Skeletal muscle cell (primary cell): ENCODE measurements around the gene HDAC3.

ENCODE experiments used
- DNase-seq: peaks from one replicate; pipeline ENCODE4 v3.0.0-alpha.2; 2010; ENCODE audit warnings: low read depth
- H3K4me3 ChIP-seq: 2 replicates; pipeline ENCODE4 v1.5.1; 2011; ENCODE audit warnings: low read depth, mild to moderate bottlenecking, control low read depth, low read length, moderate library complexity

Gene HDAC3

DNA sequence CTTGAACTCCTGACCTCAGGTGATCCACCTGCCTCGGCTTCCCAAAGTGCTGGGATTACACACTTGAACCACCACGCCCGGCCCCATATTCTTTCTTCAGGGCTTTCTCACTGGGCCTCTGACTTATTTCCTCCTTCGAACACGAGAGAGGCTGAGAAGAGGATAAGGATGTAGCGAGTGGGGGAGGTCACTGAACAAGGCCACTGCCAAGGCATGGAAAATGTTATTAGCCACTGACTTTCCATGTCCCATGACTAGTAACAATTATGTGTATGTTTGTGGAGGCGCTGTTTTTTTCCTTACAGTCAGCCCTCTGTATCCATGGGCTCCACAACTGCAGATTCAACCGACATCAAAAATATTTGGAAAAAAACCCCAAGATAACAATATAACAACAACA, 26.9 kb upstream of the HDAC3 start:
- no peak for DNase-seq
- no peak overlapping the region for H3K4me3 ChIP-seq

GRCh38 chr5:141662028-141662427, 25.4 kb upstream of the HDAC3 start:
- DNase-seq, result no peak
- no peak overlapping the region for H3K4me3 ChIP-seq

GRCh38 chr5:141657937-141658545, 21.4 kb upstream of the HDAC3 start:
- DNase-seq, result peak; percentile 93
- H3K4me3 ChIP-seq, result no peak overlapping the region

DNA sequence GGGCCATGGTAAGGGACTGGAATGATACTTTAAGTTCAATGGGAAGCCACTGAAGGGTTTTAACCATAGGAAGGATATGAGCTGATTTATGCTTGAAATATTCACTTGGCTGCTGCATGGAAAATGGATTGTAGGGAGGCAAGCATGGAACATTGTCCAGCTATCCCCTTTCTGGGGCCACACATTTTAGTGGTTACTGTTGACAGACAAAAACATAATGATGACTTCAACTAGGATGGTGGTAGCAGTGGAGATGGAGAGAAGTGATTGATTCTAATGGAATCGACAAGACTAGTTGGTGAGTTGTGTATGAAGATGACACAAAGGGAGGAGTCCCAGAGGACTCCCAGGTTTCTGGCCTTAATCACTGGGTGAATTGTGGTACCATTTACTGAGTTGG, 20.8 kb upstream of the HDAC3 start:
- no peak overlapping the region for H3K4me3 ChIP-seq
- DNase-seq, result no peak

DNA sequence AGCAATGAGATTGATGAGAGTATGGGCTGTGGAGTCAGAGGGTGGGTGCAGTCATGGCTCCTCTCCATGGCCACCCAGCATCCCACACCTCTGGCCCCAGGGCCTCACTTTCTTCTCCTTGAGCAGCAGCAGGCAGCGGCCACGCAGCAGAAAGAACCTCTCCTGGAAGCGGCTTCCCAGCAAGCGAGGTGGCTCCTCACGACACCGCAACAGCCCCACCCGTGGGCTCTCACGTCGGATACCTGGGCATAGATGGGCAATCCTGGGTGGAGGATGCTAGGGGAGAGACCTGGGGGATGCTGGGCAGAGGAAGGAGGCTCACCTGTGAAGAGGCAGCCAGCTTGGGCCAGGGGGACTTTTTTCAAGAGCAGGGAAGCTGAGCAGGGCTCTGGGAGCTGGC, 19.7 kb upstream of the HDAC3 start:
- no peak overlapping the region for H3K4me3 ChIP-seq
- DNase-seq, result no peak

DNA sequence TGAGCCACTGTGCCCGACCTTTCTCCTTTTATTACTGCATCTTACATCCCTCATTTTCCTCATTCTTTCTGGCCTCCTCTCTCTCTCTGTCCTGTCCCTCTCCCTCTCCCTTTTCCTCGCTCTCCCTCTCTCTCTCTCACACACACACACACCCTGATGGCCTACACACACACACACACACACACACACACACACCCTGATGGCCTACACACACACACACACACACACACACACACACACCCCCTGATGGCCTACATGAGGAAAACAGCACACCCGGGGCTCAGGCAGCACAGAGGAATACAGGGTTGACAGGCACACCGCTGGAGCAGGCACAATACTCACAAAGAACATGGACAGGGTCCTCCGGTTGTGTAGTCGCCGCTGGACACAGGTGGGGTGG, 18.4 kb upstream of the HDAC3 start:
- DNase-seq, result no peak

GRCh38 chr5:141654298-141654697, 17.6 kb upstream of the HDAC3 start:
- DNase-seq, result peak; percentile 64
- no peak overlapping the region for H3K4me3 ChIP-seq

More for the DNA sequence above, 18.4 kb upstream of the HDAC3 start:
- no peak overlapping the region for H3K4me3 ChIP-seq

GRCh38 chr5:141651728-141652105, 15.1 kb upstream of the HDAC3 start:
- no peak for DNase-seq
- H3K4me3 ChIP-seq, result peak overlapping the region; percentile 74

GRCh38 chr5:141650851-141651727, 14.4 kb upstream of the HDAC3 start, which contains the start of gene FCHSD1:
TSS of gene FCHSD1 (minus strand) at chr5:141651418. CDS start at chr5:141651368, 50 bp downstream.
- peak; percentile 31 for DNase-seq
- peak within 1 kb of the TSS; percentile 74 for H3K4me3 ChIP-seq

- DNase-seq, result no peak
- no peak overlapping the region for H3K4me3 ChIP-seq
Measured at GRCh38 chr5:141649972-141650371, 13.3 kb upstream of the HDAC3 start.

- H3K4me3 ChIP-seq, result no peak overlapping the region
- DNase-seq, result no peak
Measured at GRCh38 chr5:141649056-141649688, 12.5 kb upstream of the HDAC3 start.

DNA sequence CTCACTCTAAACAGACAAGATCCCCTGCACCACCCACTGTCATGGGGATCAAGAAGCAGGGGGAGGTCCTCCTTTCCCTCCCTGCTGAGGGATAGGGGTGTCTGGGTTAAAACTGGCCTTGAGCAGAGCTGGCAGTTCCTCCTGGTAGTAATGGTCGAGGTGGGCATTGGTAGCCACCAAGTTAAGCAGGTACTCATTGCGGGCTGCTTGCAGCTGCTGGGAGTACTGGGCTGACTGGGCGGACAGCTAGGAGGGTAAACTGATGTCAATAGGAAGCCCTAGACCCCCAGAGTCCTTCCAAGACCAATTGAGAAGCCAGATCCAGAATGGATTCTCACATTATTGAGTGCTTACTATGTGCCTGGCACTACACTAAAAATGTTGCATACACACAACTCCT, 11.2 kb upstream of the HDAC3 start:
- DNase-seq, result no peak
- H3K4me3 ChIP-seq, result no peak overlapping the region

DNA sequence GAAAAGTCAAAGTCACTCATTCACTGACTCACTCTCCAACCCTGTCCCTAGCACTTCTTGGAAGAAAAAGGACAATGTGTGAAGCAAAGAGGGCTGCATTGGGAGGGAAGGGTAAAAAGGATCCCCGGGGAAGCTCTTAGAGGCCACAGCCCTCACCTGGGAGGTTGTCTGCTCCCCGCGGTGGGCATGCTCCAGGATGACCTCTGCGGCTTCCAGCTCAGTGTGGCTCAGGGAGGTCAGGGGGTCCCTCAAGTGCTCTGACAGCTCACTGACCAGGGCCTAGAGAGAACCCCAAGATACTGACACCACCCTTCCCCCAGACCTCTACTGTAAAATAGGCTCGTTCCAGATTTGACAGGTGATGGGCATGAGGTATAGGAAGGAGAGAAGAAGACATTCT, 10.6 kb upstream of the HDAC3 start:
- no peak overlapping the region for H3K4me3 ChIP-seq
- DNase-seq, result no peak

DNA sequence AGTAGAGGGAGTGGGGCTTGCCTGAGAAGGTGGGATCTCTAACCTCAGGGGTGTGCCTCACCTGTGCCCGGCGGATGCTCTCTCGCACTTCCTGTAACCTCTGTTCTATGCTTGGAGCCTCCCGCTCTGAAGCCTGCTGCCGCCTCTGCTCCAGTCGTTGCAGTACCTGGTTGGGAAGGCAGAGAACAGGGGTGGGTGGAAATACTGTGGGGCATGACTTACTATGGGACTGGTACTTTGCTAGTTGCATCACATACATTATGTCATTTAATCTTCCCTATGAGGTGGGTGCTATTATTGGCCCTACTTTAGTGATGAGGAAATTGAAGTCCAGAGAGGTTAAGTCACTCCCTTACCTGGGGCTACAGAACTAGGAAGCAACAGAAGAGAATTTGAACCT, 9.4 kb upstream of the HDAC3 start:
- no peak overlapping the region for H3K4me3 ChIP-seq
- no peak for DNase-seq

- H3K4me3 ChIP-seq, result no peak overlapping the region
- DNase-seq, result no peak
Measured at GRCh38 chr5:141641634-141642267, 5.1 kb upstream of the HDAC3 start.

DNA sequence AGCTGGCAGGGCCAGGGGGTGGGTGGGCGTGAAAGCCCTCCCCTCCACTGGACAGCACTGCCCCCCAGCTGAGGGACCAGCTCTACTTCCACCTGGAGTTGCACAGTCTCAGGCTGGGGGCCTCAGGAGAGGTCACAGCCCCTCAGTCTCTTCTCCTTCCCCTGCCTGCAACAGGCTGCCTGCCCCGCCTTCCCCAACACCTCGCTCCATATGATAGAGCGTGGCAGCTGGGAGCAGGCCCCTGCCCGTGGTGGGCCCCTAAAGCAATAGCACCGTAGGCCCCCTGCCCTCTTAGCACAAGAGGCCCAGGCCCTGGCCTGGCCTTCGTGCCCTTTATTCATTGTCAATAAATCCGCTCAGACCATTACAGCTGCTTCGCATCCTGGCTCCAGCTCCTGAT, 4.0 kb upstream of the HDAC3 start:
- H3K4me3 ChIP-seq, result no peak overlapping the region
- no peak for DNase-seq

DNA sequence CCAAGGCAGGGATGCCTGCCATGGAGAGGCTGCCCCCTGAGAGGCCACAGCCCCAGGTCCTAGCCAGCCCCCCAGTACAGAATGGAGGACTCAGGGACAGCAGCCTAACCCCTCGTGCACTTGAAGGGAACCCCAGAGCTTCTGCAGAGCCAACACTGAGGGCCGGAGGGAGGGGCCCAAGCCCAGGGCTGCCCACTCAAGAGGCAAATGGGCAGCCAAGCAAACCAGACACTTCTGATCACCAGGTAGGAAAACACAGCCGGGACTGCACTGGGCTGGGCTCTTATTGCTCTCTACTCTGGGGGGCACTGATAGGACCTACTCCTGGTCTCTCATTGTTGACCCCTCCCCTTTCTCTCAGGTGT, 3.4 kb upstream of the HDAC3 start:
- no peak for DNase-seq
- no peak overlapping the region for H3K4me3 ChIP-seq

- H3K4me3 ChIP-seq, result no peak overlapping the region
- no peak for DNase-seq
Measured at GRCh38 chr5:141639357-141640050, 2.9 kb upstream of the HDAC3 start.

DNA sequence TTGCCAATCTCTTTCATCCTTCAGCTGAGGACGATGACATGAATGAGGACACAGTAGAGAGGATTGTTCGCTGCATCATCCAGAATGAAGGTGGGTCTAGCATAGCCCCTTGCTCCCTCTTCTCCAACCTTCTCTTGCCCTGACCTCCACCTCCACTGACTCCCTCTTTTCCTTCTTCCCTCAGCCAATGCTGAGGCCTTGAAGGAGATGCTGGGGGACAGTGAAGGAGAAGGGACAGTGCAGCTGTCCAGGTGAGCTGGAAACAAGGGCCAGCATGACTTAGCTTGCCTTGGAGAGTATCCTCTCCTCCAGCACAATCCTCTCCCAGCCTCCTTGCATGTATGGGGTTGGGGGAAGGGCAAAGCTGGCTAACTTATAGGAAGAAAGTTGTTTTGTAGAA, 2.1 kb upstream of the HDAC3 start:
- DNase-seq, result no peak
- no peak overlapping the region for H3K4me3 ChIP-seq
